Thyroid gland (tissue), 4 donors: ENCODE data around the gene RAB13. TPM values are rescaled to one million over a fixed set of nuclear protein-coding genes. Genes with fewer than 3 reads are reported as not detected.
A peak's percentile ranks its signal among the peaks of the same experiment; 100 is the strongest.
"Not testable (repeated sequence)": the region's sequence is repeated elsewhere in the genome, so short reads cannot be mapped to it uniquely, and the experiment has no call there.

Experiments used
- DNase-seq, 2 donors: peaks; one replicate each; pipeline ENCODE4 v3.0.0-alpha.2; 2019
- H3K27ac ChIP-seq, 3 donors: fragments of 200-600 bp; sonication (generic); 1 replicate in 2 of 3; 2 replicates in 1 of 3; pipeline ENCODE4 v1.5.1; 2016 to 2019; ENCODE audit warnings: mild to moderate bottlenecking in 1 of 3, moderate library complexity in 1 of 3
- H3K27me3 ChIP-seq: fragments of 200-600 bp; sonication (generic); one replicate; pipeline ENCODE4 v1.5.1; 2019
- H3K36me3 ChIP-seq, 2 donors: fragments of 200-600 bp; sonication (generic); one replicate each; pipeline ENCODE4 v1.5.1; 2016 to 2019
- H3K4me1 ChIP-seq, 2 donors: fragments of 200-600 bp; sonication (generic); one replicate each; pipeline ENCODE4 v1.5.1; 2017 to 2019
- H3K4me3 ChIP-seq, 3 donors: fragments of 200-600 bp; sonication (generic); replicated peaks in 1 of 3; 1 replicate in 2 of 3; 2 replicates in 1 of 3; pipeline ENCODE4 v1.5.1; 2016; ENCODE audit warnings: mild to moderate bottlenecking in 1 of 3
- H3K9me3 ChIP-seq: fragments of 200-600 bp; sonication (generic); one replicate; pipeline ENCODE4 v1.5.1; 2017
- POLR2A ChIP-seq, 2 donors: fragments of 450-650 bp; IDR thresholded peaks; one replicate each; pipeline ENCODE4 v1.6.1; 2017; ENCODE audit warnings: antibody characterized with exemption in 2 of 2, mild to moderate bottlenecking in 2 of 2, moderate library complexity in 1 of 2
- WGBS, 2 donors: methylation state at CpG; one replicate each; pipeline ENCODE4 v1.1.5; 2017; 5-methylcytosine and 5-hydroxymethylcytosine counted together
- intact Hi-C: fragments of 100-400 bp; cut with DNase I; formaldehyde crosslinking; loops from one replicate; pipeline ENCODE4 v1.15.1; 2023
- total RNA-seq, 4 donors: library from RNA; depleted of rRNA; stranded (reverse); fragments of >200 nt; gene quantifications; one replicate each; pipeline ENCODE4 v1.2.3, GENCODE V29; 2016
- TF ChIP-seq, protein P1 (sequence below), 6 experiments: fragments of 200-600 bp in 3 of 6; fragments of 450-650 bp in 3 of 6; sonication (generic) in 3 of 6; IDR thresholded peaks; one replicate each; pipeline ENCODE4 v1.5.1; 2016 to 2019; ENCODE audit warnings: antibody characterized with exemption in 6 of 6, mild to moderate bottlenecking in 2 of 6, inconsistent platforms in 1 of 6, moderate library complexity in 1 of 6

The RAB13 gene
- total RNA-seq, 4 donors from 2014 or later = 30.6 to 48.2 (median 38.1) TPM

GRCh38 chr1:153985341-153985912 is 712 bp downstream of the RAB13 start:
- no peaks in the 10 kb centered on the region for H3K36me3 ChIP-seq
- no peaks in the 10 kb centered on the region for H3K27me3 ChIP-seq
- peaks cover 12 to 24% of the 10 kb centered on the region in 2 donors for H3K4me1 ChIP-seq
- TF ChIP-seq, protein P1, sequence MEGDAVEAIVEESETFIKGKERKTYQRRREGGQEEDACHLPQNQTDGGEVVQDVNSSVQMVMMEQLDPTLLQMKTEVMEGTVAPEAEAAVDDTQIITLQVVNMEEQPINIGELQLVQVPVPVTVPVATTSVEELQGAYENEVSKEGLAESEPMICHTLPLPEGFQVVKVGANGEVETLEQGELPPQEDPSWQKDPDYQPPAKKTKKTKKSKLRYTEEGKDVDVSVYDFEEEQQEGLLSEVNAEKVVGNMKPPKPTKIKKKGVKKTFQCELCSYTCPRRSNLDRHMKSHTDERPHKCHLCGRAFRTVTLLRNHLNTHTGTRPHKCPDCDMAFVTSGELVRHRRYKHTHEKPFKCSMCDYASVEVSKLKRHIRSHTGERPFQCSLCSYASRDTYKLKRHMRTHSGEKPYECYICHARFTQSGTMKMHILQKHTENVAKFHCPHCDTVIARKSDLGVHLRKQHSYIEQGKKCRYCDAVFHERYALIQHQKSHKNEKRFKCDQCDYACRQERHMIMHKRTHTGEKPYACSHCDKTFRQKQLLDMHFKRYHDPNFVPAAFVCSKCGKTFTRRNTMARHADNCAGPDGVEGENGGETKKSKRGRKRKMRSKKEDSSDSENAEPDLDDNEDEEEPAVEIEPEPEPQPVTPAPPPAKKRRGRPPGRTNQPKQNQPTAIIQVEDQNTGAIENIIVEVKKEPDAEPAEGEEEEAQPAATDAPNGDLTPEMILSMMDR (IDR thresholded peaks at IDR 0.05) = no peak
- TF ChIP-seq POLR2A (IDR thresholded peaks at IDR 0.05) = no peak
- intact Hi-C loops = loop anchor here (5.0 to 10.0 kb wide), 2 partner anchors 188 to 311 kb away; partner anchors contain the start of genes ILF2 and NPR1
- peak; percentile 11 to 24 for DNase-seq
- no peaks in the 10 kb centered on the region for H3K9me3 ChIP-seq
- H3K4me3 ChIP-seq = peak overlapping the region; percentile 39 to 47 (median 45)
- peak overlapping the region; percentile 62 to 85 (median 74) for H3K27ac ChIP-seq
- 14 to 17% methylated on average over 7 of the region's 7 CpGs for WGBS, 2 donors

GRCh38 chr1:153984123-153984894 is 1.8 kb downstream of the RAB13 start:
- WGBS, 2 donors = 74 to 76% methylated on average over 6 of the region's 6 CpGs
- H3K36me3 ChIP-seq = no peaks in the 10 kb centered on the region
- no peak for DNase-seq
- intact Hi-C loops = loop anchor here (10.0 kb wide), 1 partner anchor 310 kb away; the partner anchor contains the start of genes ILF2 and NPR1
- H3K9me3 ChIP-seq = no peaks in the 10 kb centered on the region
- H3K4me3 ChIP-seq = no peak overlapping the region
- peak overlapping the region in 2 of 3 donors; percentile 74 to 85 for H3K27ac ChIP-seq
- H3K27me3 ChIP-seq = no peaks in the 10 kb centered on the region
- peaks cover 12 to 19% of the 10 kb centered on the region in 2 donors for H3K4me1 ChIP-seq
- no peak for TF ChIP-seq POLR2A (IDR thresholded peaks at IDR 0.05)
- TF ChIP-seq, protein P1 (IDR thresholded peaks at IDR 0.05) = no peak

DNA sequence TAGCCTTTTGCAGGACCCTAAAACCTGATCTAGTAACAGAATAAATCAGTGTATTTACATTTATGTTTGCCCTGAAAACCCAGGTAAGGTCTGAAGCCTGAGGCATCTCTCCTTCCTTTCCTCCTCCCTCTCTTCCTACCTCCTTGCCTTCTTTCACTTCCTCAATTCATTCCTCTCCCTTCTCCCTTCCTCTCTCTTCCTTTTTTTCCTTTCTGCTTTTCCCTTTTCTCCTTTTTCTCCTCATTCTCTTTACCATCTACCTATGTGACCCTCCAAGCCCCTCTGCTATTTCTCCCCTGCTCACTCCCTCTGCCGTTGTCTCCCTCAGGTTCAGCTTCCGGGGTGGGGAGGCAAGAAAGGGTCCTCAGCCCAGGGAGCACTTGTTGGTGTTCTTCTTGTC is 4.4 kb downstream of the RAB13 start:
- WGBS, 2 donors = 87 to 95% methylated on average over 2 of the region's 2 CpGs
- H3K9me3 ChIP-seq, DNase-seq, H3K36me3 ChIP-seq, H3K27me3 ChIP-seq, H3K27ac ChIP-seq, H3K4me3 ChIP-seq: not testable (repeated sequence)
- intact Hi-C loops = loop anchor here (10.0 kb wide), 1 partner anchor 307 kb away; the partner anchor contains the start of genes ILF2 and NPR1
- peaks cover 15 to 17% of the 10 kb centered on the region in 2 donors for H3K4me1 ChIP-seq

DNA sequence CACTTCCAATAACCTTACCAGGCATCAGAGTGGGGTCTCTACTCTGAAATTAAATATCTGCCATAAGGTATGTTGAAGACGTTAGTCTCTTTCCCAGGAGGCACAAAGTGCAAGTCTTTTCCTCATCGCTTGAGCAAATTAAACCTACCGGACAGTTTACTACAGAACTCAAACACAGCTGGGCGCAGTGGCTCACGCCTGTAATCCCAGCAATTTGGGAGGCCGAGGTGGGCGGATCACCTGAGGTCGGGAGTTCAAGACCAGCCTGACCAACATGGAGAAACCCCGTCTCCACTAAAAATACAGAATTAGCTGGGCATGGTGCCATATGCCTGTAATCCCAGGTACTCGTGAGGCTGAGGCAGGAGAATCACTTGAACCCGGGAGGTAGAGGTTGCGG is 7.0 kb downstream of the RAB13 start:
- H3K9me3 ChIP-seq, DNase-seq, H3K27me3 ChIP-seq, intact Hi-C loops, H3K4me3 ChIP-seq, H3K27ac ChIP-seq: not testable (repeated sequence)
- 93 to 94% methylated on average over 12 of the region's 12 CpGs for WGBS, 2 donors
- H3K36me3 ChIP-seq = peaks cover 15 to 19% of the 10 kb centered on the region in 2 donors
- peaks cover 14% of the 10 kb centered on the region in 2 donors for H3K4me1 ChIP-seq

GRCh38 chr1:153978274-153978909 is 7.7 kb downstream of the RAB13 start:
- no peak for DNase-seq
- H3K27me3 ChIP-seq = no peaks in the 10 kb centered on the region
- peaks cover 20 to 22% of the 10 kb centered on the region in 2 donors for H3K36me3 ChIP-seq
- WGBS, 2 donors = 80 to 83% methylated on average over 9 of the region's 9 CpGs
- peaks cover 13 to 14% of the 10 kb centered on the region in 2 donors for H3K4me1 ChIP-seq
- intact Hi-C loops = no loop called here
- no peaks in the 10 kb centered on the region for H3K9me3 ChIP-seq
- H3K4me3 ChIP-seq = peak overlapping the region in 2 of 3 donors; percentile 90 to 98
- H3K27ac ChIP-seq = peak overlapping the region in 2 of 3 donors; percentile 90 to 94
- TF ChIP-seq, protein P1 (IDR thresholded peaks at IDR 0.05) = no peak
- TF ChIP-seq POLR2A (IDR thresholded peaks at IDR 0.05) = no peak
